Calu3 (cell line): ENCODE results near the gene CNPY1. TPM values are rescaled to one million over a fixed set of nuclear protein-coding genes. Genes with fewer than 3 reads are reported as not detected.

Experiments
- BruUV-seq: library from RNA; stranded (reverse); fragments of 400-500 nt; replicated peaks from 2 replicates; lab custom pipeline; 2021; lab: Mats Ljungman, UMichigan
- CTCF ChIA-PET: fragments of 300-600 bp; sonication (Branson Sonifier 250); formaldehyde crosslinking; loops from one replicate; lab custom pipeline; 2022; ENCODE audit warnings: antibody characterized with exemption; lab: Charles Lee
- DNase-seq: peaks from one replicate; pipeline ENCODE4 v3.0.0; 2022
- H3K27ac Mint-ChIP-seq: one replicate; pipeline ENCODE4 v1.8.0; 2022; ENCODE audit warnings: mixed read lengths; ENCODE audit not compliant: unreplicated experiment
- H3K27me3 Mint-ChIP-seq: one replicate; pipeline ENCODE4 v1.8.0; 2022; ENCODE audit warnings: mixed read lengths; ENCODE audit not compliant: unreplicated experiment
- H3K36me3 Mint-ChIP-seq: one replicate; pipeline ENCODE4 v1.8.0; 2022; ENCODE audit warnings: mild to moderate bottlenecking, moderate library complexity, mixed read lengths; ENCODE audit not compliant: insufficient read depth, unreplicated experiment
- H3K4me1 Mint-ChIP-seq: one replicate; pipeline ENCODE4 v1.8.0; 2022; ENCODE audit warnings: mild to moderate bottlenecking, low read depth, mixed read lengths; ENCODE audit not compliant: unreplicated experiment
- H3K4me3 Mint-ChIP-seq: one replicate; pipeline ENCODE4 v1.8.0; 2022; ENCODE audit warnings: mild to moderate bottlenecking, low read depth, moderate library complexity, mixed read lengths; ENCODE audit not compliant: unreplicated experiment
- H3K9me3 Mint-ChIP-seq: one replicate; pipeline ENCODE4 v1.8.0; 2022; ENCODE audit warnings: low read depth, mixed read lengths; ENCODE audit not compliant: unreplicated experiment
- CTCF ChIP-seq: fragments of 200-600 bp; IDR thresholded peaks from one replicate; pipeline ENCODE4 v1.8.0; 2022; ENCODE audit warnings: antibody characterized with exemption; ENCODE audit not compliant: unreplicated experiment
- intact Hi-C: fragments of 100-400 bp; cut with micrococcal nuclease; formaldehyde crosslinking; loops from one replicate; pipeline ENCODE4 v1.10.0; 2022; ENCODE audit not compliant: unreplicated experiment
- total RNA-seq: library from RNA; stranded (reverse); gene quantifications from 2 replicates; pipeline ENCODE4 v1.2.3, GENCODE V29; 2022

Gene CNPY1
- total RNA-seq, 1 experiment from 2014 or later: not detected

GRCh38 chr7:155587486-155587885 is 41.1 kb upstream of the CNPY1 start:
- CTCF ChIA-PET: no interaction called here
- no TSS peak for BruUV-seq
- Mint-ChIP-seq H3K9me3 (no peaks in the 10 kb centered on the region), H3K27me3 (peaks cover 67% of the 10 kb centered on the region), H3K27ac (no peak overlapping the region), H3K36me3 (no peaks in the 10 kb centered on the region), H3K4me1 (peaks cover 15% of the 10 kb centered on the region), H3K4me3 (no peak overlapping the region)
- intact Hi-C loops: no loop called here
- no peak for TF ChIP-seq CTCF
- no peak for DNase-seq

- Mint-ChIP-seq H3K27ac (no peak overlapping the region), H3K4me1 (peaks cover 15% of the 10 kb centered on the region), H3K27me3 (peaks cover 72% of the 10 kb centered on the region), H3K36me3 (no peaks in the 10 kb centered on the region), H3K9me3 (no peaks in the 10 kb centered on the region), H3K4me3 (no peak overlapping the region)
- TF ChIP-seq CTCF: no peak
- CTCF ChIA-PET: no interaction called here
- no peak for DNase-seq
- BruUV-seq: no TSS peak
- intact Hi-C loops: no loop called here
These were observed 40.6 kb upstream of the CNPY1 start for GRCh38 chr7:155586843-155587440.

- peaks cover 13% of the 10 kb centered on the region for H3K4me1 Mint-ChIP-seq
- DNase-seq: no peak
- H3K27me3 Mint-ChIP-seq: peaks cover 82% of the 10 kb centered on the region
- no peak for TF ChIP-seq CTCF
- CTCF ChIA-PET: no interaction called here
- intact Hi-C loops: no loop called here
- no peaks in the 10 kb centered on the region for H3K36me3 Mint-ChIP-seq
- no peak overlapping the region for H3K27ac Mint-ChIP-seq
- no peaks in the 10 kb centered on the region for H3K9me3 Mint-ChIP-seq
- BruUV-seq: no TSS peak
- H3K4me3 Mint-ChIP-seq: no peak overlapping the region
These were observed 39.6 kb upstream of the CNPY1 start for GRCh38 chr7:155585951-155586350.

GRCh38 chr7:155585532-155585895 is 39.2 kb upstream of the CNPY1 start:
- no peak overlapping the region for H3K27ac Mint-ChIP-seq
- CTCF ChIA-PET: no interaction called here
- BruUV-seq: no TSS peak
- TF ChIP-seq CTCF: no peak
- peaks cover 82% of the 10 kb centered on the region for H3K27me3 Mint-ChIP-seq
- H3K4me3 Mint-ChIP-seq: no peak overlapping the region
- H3K9me3 Mint-ChIP-seq: no peaks in the 10 kb centered on the region
- no peak for DNase-seq
- intact Hi-C loops: no loop called here
- no peaks in the 10 kb centered on the region for H3K36me3 Mint-ChIP-seq
- H3K4me1 Mint-ChIP-seq: peaks cover 8% of the 10 kb centered on the region
